SK-N-SH treated with all-trans-retinoic acid at 6 μM for 48 hours (cell line): Measurements from ENCODE around the gene MYO1F.

ENCODE experiments used
- ATAC-seq: fragments of 200-7000 bp; cut with Tn5 transposase; 3 replicates; pipeline ENCODE4 v1.9.1; 2020; ENCODE audit warnings: mild to moderate bottlenecking, moderate library complexity
- ARNTL ChIP-seq: fragments of 450-650 bp; formaldehyde crosslinking; IDR thresholded peaks from 2 replicates; pipeline ENCODE4 v1.5.0; 2020; ENCODE audit warnings: low read depth, mild to moderate bottlenecking, moderate library complexity, borderline replicate concordance
- BACH2 ChIP-seq: fragments of 250-450 bp; sonication (Bioruptor Pico); IDR thresholded peaks from 2 replicates; pipeline ENCODE4 v1.9.0; 2021; ENCODE audit warnings: mild to moderate bottlenecking, borderline replicate concordance
- CREB5 ChIP-seq: fragments of 250-450 bp; sonication (Bioruptor Pico); IDR thresholded peaks from 2 replicates; pipeline ENCODE4 v1.5.1; 2020; ENCODE audit warnings: low read depth, mild to moderate bottlenecking, moderate library complexity
- CSDC2 ChIP-seq: fragments of 250-450 bp; sonication (Bioruptor Pico); IDR thresholded peaks from 2 replicates; pipeline ENCODE4 v1.5.0; 2020; ENCODE audit warnings: mild to moderate bottlenecking, moderate library complexity
- ESRRG ChIP-seq: fragments of 250-450 bp; sonication (Bioruptor Pico); IDR thresholded peaks from 2 replicates; pipeline ENCODE4 v1.6.1; 2021; ENCODE audit warnings: mild to moderate bottlenecking
- GLIS3 ChIP-seq: fragments of 250-450 bp; sonication (Bioruptor Pico); IDR thresholded peaks from 2 replicates; pipeline ENCODE4 v1.5.0; 2020; ENCODE audit warnings: mild to moderate bottlenecking, moderate library complexity
- ISL1 ChIP-seq: fragments of 250-450 bp; sonication (Bioruptor Pico); IDR thresholded peaks from 2 replicates; pipeline ENCODE4 v2.1.2; 2022; ENCODE audit warnings: mild to moderate bottlenecking, moderate library complexity
- OSR1 ChIP-seq: fragments of 250-450 bp; sonication (Bioruptor Pico); IDR thresholded peaks from 2 replicates; pipeline ENCODE4 v1.8.0; 2022; ENCODE audit warnings: moderate library complexity, mild to moderate bottlenecking, inconsistent platforms
- PATZ1 ChIP-seq: fragments of 250-450 bp; sonication (Bioruptor Pico); IDR thresholded peaks from 2 replicates; pipeline ENCODE4 v1.8.0; 2020; ENCODE audit warnings: mild to moderate bottlenecking, moderate library complexity, borderline replicate concordance
- POU6F1 ChIP-seq: fragments of 250-450 bp; sonication (Bioruptor Pico); IDR thresholded peaks from 2 replicates; pipeline ENCODE4 v1.8.0; 2021; ENCODE audit warnings: low read depth, mild to moderate bottlenecking, moderate library complexity, borderline replicate concordance
- PPARA ChIP-seq: fragments of 250-450 bp; sonication (Bioruptor Pico); IDR thresholded peaks from 2 replicates; pipeline ENCODE4 v1.5.0; 2020; ENCODE audit warnings: mild to moderate bottlenecking, borderline replicate concordance
- RARB ChIP-seq: fragments of 250-450 bp; sonication (Bioruptor Pico); IDR thresholded peaks from 2 replicates; pipeline ENCODE4 v1.8.0; 2021; ENCODE audit warnings: mild to moderate bottlenecking, moderate library complexity
- SNAI2 ChIP-seq: fragments of 250-450 bp; sonication (Bioruptor Pico); IDR thresholded peaks from 2 replicates; pipeline ENCODE4 v1.5.0; 2020; ENCODE audit warnings: mild to moderate bottlenecking, moderate library complexity
- TCF4 ChIP-seq: fragments of 250-450 bp; sonication (Bioruptor Pico); IDR thresholded peaks from 2 replicates; pipeline ENCODE4 v1.8.0; 2021; ENCODE audit warnings: mild to moderate bottlenecking, moderate library complexity, borderline replicate concordance
- TOX ChIP-seq: fragments of 250-450 bp; sonication (Bioruptor Pico); IDR thresholded peaks from 2 replicates; pipeline ENCODE4 v1.8.0; 2021; ENCODE audit warnings: mild to moderate bottlenecking, moderate library complexity, borderline replicate concordance
- TSHZ2 ChIP-seq: fragments of 250-450 bp; sonication (Bioruptor Pico); IDR thresholded peaks from 2 replicates; pipeline ENCODE4 v1.5.0; 2020; ENCODE audit warnings: mild to moderate bottlenecking, moderate library complexity
- ZC3H10 ChIP-seq: fragments of 250-450 bp; sonication (Bioruptor Pico); IDR thresholded peaks from 2 replicates; pipeline ENCODE4 v1.5.1; 2021; ENCODE audit warnings: mild to moderate bottlenecking, moderate library complexity
- ZFP3 ChIP-seq: fragments of 250-450 bp; sonication (Bioruptor Pico); IDR thresholded peaks from 2 replicates; pipeline ENCODE4 v1.5.0; 2020; ENCODE audit warnings: mild to moderate bottlenecking, moderate library complexity
- ZNF565 ChIP-seq: fragments of 450-650 bp; formaldehyde crosslinking; conservative IDR thresholded peaks from 2 replicates; pipeline ENCODE4 v1.5.0; 2020; ENCODE audit warnings: low read depth, mild to moderate bottlenecking, moderate library complexity
- ZNF8 ChIP-seq: fragments of 450-650 bp; formaldehyde crosslinking; IDR thresholded peaks from 2 replicates; pipeline ENCODE4 v1.5.0; 2020; ENCODE audit warnings: mild to moderate bottlenecking, moderate library complexity

The MYO1F gene

GRCh38 chr19:8589177-8589714 is 12.0 kb upstream of the MYO1F start:
- TF ChIP-seq ISL1 (CRISPR knock-in tag) (no peak), ARNTL (no peak), ZNF565 (no peak), TCF4 (no peak), PPARA (CRISPR knock-in tag) (no peak), ESRRG (CRISPR knock-in tag) (no peak), ZC3H10 (CRISPR knock-in tag) (no peak), PATZ1 (CRISPR knock-in tag) (no peak), SNAI2 (CRISPR knock-in tag) (no peak), ZNF8 (CRISPR knock-in tag) (no peak), OSR1 (CRISPR knock-in tag) (no peak), CREB5 (CRISPR knock-in tag) (no peak), GLIS3 (CRISPR knock-in tag) (no peak), TSHZ2 (CRISPR knock-in tag) (no peak), BACH2 (no peak), RARB (CRISPR knock-in tag) (no peak), POU6F1 (CRISPR knock-in tag) (no peak), TOX (CRISPR knock-in tag) (no peak), CSDC2 (CRISPR knock-in tag) (no peak), ZFP3 (no peak)
- no peak for ATAC-seq

GRCh38 chr19:8585894-8586750 is 8.9 kb upstream of the MYO1F start:
- no peak for TF ChIP-seq ZFP3
- TF ChIP-seq PPARA (CRISPR knock-in tag): no peak
- TF ChIP-seq TOX (CRISPR knock-in tag): no peak
- no peak for TF ChIP-seq ESRRG (CRISPR knock-in tag)
- no peak for TF ChIP-seq ARNTL
- no peak for TF ChIP-seq RARB (CRISPR knock-in tag)
- TF ChIP-seq CREB5 (CRISPR knock-in tag): no peak
- TF ChIP-seq SNAI2 (CRISPR knock-in tag): no peak
- no peak for TF ChIP-seq PATZ1 (CRISPR knock-in tag)
- no peak for TF ChIP-seq BACH2
- ATAC-seq: peak; percentile 51
